GM10266 (cell line): ENCODE results near the gene POU2F1.

ENCODE experiments used
- DNase-seq: peaks from one replicate; pipeline ENCODE4 v3.0.0; 2012; ENCODE audit errors: extremely low spot score
- CTCF ChIP-seq: IDR thresholded peaks from 2 replicates; pipeline ENCODE4 v1.5.1; 2012; ENCODE audit warnings: mild to moderate bottlenecking, low read depth; ENCODE audit not compliant: control insufficient read depth, insufficient read depth; ENCODE audit errors: missing control alignments

The POU2F1 gene

GRCh38 chr1:167212025-167212424, 8.7 kb upstream of the POU2F1 start:
- TF ChIP-seq CTCF, result no peak
- no peak for DNase-seq

- no peak for TF ChIP-seq CTCF
- no peak for DNase-seq
Observed at GRCh38 chr1:167216809-167217208, 3.9 kb upstream of the POU2F1 start.

GRCh38 chr1:167219194-167219593, 1.5 kb upstream of the POU2F1 start:
- no peak for TF ChIP-seq CTCF
- no peak for DNase-seq

GRCh38 chr1:167219646-167220536, 795 bp upstream of the POU2F1 start:
- peak; percentile 71 for DNase-seq
- TF ChIP-seq CTCF, result no peak

- peak; percentile 10 for DNase-seq
- TF ChIP-seq CTCF, result no peak
Observed at GRCh38 chr1:167221126-167221737, 546 bp downstream of the POU2F1 start.

- TF ChIP-seq CTCF, result no peak
Observed at GRCh38 chr1:167221738-167222610, 1.3 kb downstream of the POU2F1 start.

More at GRCh38 chr1:167221738-167222610, 1.3 kb downstream of the POU2F1 start:
- peak; percentile 72 for DNase-seq
